H9 (cell line): ENCODE results near the gene RDH5. TPM values are rescaled to one million over a fixed set of nuclear protein-coding genes. Genes with fewer than 3 reads are reported as not detected.

Experiments
- DNase-seq: peaks from one replicate; pipeline ENCODE4 v3.0.0-alpha.2; 2017
- H2AFZ ChIP-seq: one replicate; pipeline ENCODE4 v1.6.1; 2013; ENCODE audit warnings: mild to moderate bottlenecking, low read length, control low read depth, moderate library complexity
- H2AK5ac ChIP-seq: 2 replicates; pipeline ENCODE4 v1.6.1; 2013; ENCODE audit warnings: low read length, control low read depth, mixed read lengths; ENCODE audit not compliant: insufficient read length
- H2BK120ac ChIP-seq: one replicate; pipeline ENCODE4 v1.6.1; 2013; ENCODE audit warnings: low read depth, mild to moderate bottlenecking, low read length, control low read depth, inconsistent platforms; ENCODE audit not compliant: poor library complexity, severe bottlenecking
- H2BK12ac ChIP-seq: 2 replicates; pipeline ENCODE4 v1.6.1; 2013; ENCODE audit warnings: low read length, control low read depth, mixed read lengths, low read depth; ENCODE audit not compliant: insufficient read length
- H2BK15ac ChIP-seq: 2 replicates; pipeline ENCODE4 v1.6.1; 2013; ENCODE audit warnings: low read depth, low read length, control low read depth
- H2BK20ac ChIP-seq: one replicate; pipeline ENCODE4 v1.6.1; 2013; ENCODE audit warnings: low read depth, mild to moderate bottlenecking, low read length, control low read depth, inconsistent platforms; ENCODE audit not compliant: poor library complexity, severe bottlenecking
- H2BK5ac ChIP-seq: 2 replicates; pipeline ENCODE4 v1.6.1; 2013; ENCODE audit warnings: low read length, control low read depth, mixed read lengths; ENCODE audit not compliant: insufficient read length
- H3K14ac ChIP-seq: 2 replicates; pipeline ENCODE4 v1.6.1; 2013; ENCODE audit warnings: low read length, control low read depth; ENCODE audit not compliant: insufficient read depth
- H3K18ac ChIP-seq: 2 replicates; pipeline ENCODE4 v1.6.1; 2013; ENCODE audit warnings: low read depth, mild to moderate bottlenecking, mixed read lengths, low read length, control low read depth; ENCODE audit not compliant: insufficient read length
- H3K23ac ChIP-seq: 2 replicates; pipeline ENCODE4 v1.6.1; 2013; ENCODE audit warnings: low read length, control low read depth, mixed read lengths, low read depth; ENCODE audit not compliant: insufficient read length
- H3K23me2 ChIP-seq: 2 replicates; pipeline ENCODE4 v1.6.1; 2013; ENCODE audit warnings: low read depth, mild to moderate bottlenecking, mixed read lengths, low read length, control low read depth; ENCODE audit not compliant: insufficient read length, poor library complexity, severe bottlenecking
- H3K27ac ChIP-seq: 2 replicates; pipeline ENCODE4 v1.5.1; 2013; ENCODE audit warnings: low read length, control low read depth, mixed read lengths, low read depth; ENCODE audit not compliant: insufficient read length
- H3K27me3 ChIP-seq: 2 replicates; pipeline ENCODE4 v1.6.1; 2013; ENCODE audit warnings: low read length, control low read depth, inconsistent platforms; ENCODE audit not compliant: insufficient read depth
- H3K4ac ChIP-seq: 2 replicates; pipeline ENCODE4 v1.6.1; 2013; ENCODE audit warnings: low read depth, mild to moderate bottlenecking, control low read depth, inconsistent platforms, low read length, moderate library complexity
- H3K4me1 ChIP-seq: 2 replicates; pipeline ENCODE4 v1.6.1; 2013; ENCODE audit warnings: low read length, control low read depth, inconsistent platforms; ENCODE audit not compliant: insufficient read depth
- H3K4me2 ChIP-seq: 2 replicates; pipeline ENCODE4 v1.6.1; 2013; ENCODE audit warnings: low read length, control low read depth, mixed read lengths; ENCODE audit not compliant: insufficient read length, insufficient read depth
- H3K56ac ChIP-seq: 2 replicates; pipeline ENCODE4 v1.6.1; 2013; ENCODE audit warnings: low read depth, mild to moderate bottlenecking, mixed read lengths, low read length, control low read depth; ENCODE audit not compliant: insufficient read length
- H3K79me1 ChIP-seq: 2 replicates; pipeline ENCODE4 v1.6.1; 2013; ENCODE audit warnings: low read depth, mild to moderate bottlenecking, moderate library complexity, low read length, control low read depth, inconsistent platforms; ENCODE audit not compliant: insufficient read depth, poor library complexity, severe bottlenecking
- H3K79me2 ChIP-seq: 2 replicates; pipeline ENCODE4 v1.6.1; 2013; ENCODE audit warnings: low read length, control low read depth, inconsistent platforms; ENCODE audit not compliant: insufficient read depth
- H3K9ac ChIP-seq: 2 replicates; pipeline ENCODE4 v1.6.1; 2013; ENCODE audit warnings: low read length, control low read depth, mixed read lengths; ENCODE audit not compliant: insufficient read length; ENCODE audit errors: extremely low read depth
- H3K9me3 ChIP-seq: one replicate; pipeline ENCODE4 v1.6.1; 2013; ENCODE audit warnings: low read depth, low read length, inconsistent platforms; ENCODE audit not compliant: control insufficient read depth
- H3T11ph ChIP-seq: one replicate; pipeline ENCODE4 v1.6.1; 2013; ENCODE audit warnings: mild to moderate bottlenecking, low read length, control low read depth, inconsistent platforms
- H4K20me1 ChIP-seq: one replicate; pipeline ENCODE4 v1.6.1; 2013; ENCODE audit not compliant: control insufficient read depth, insufficient read length, insufficient read depth
- H4K5ac ChIP-seq: 2 replicates; pipeline ENCODE4 v1.6.1; 2013; ENCODE audit warnings: low read depth, mild to moderate bottlenecking, mixed read lengths, low read length, control low read depth; ENCODE audit not compliant: insufficient read length
- H4K8ac ChIP-seq: replicated peaks from 2 replicates; pipeline ENCODE4 v1.6.1; 2013; ENCODE audit warnings: low read length, control low read depth, mixed read lengths, low read depth; ENCODE audit not compliant: insufficient read length
- H4K91ac ChIP-seq: 2 replicates; pipeline ENCODE4 v1.6.1; 2013; ENCODE audit warnings: low read depth, mild to moderate bottlenecking, moderate library complexity, mixed read lengths, low read length, control low read depth; ENCODE audit not compliant: insufficient read length
- H3K27ac Mint-ChIP-seq, 3 experiments: 2 replicates in 2 of 3; 3 replicates in 1 of 3; pipeline ENCODE4 v1.8.0; 2020 to 2021; ENCODE audit warnings: mixed read lengths in 3 of 3, mild to moderate bottlenecking in 1 of 3, moderate library complexity in 1 of 3
- H3K27me3 Mint-ChIP-seq: 2 replicates; pipeline ENCODE4 v1.8.0; 2021; ENCODE audit warnings: low read depth, mild to moderate bottlenecking, moderate library complexity, mixed read lengths
- H3K36me3 Mint-ChIP-seq, 3 experiments: 2 replicates in 2 of 3; 3 replicates in 1 of 3; pipeline ENCODE4 v1.8.0; 2020 to 2021; ENCODE audit warnings: low read depth in 3 of 3, mixed read lengths in 3 of 3; ENCODE audit not compliant: insufficient read depth in 1 of 3
- H3K4me1 Mint-ChIP-seq, 2 experiments: 2 replicates each; pipeline ENCODE4 v1.8.0; 2020; ENCODE audit warnings: mixed read lengths in 2 of 2
- H3K4me3 Mint-ChIP-seq, 2 experiments: 2 replicates in 1 of 2; 3 replicates in 1 of 2; pipeline ENCODE4 v1.8.0; 2020 to 2021; ENCODE audit warnings: mild to moderate bottlenecking in 2 of 2, mixed read lengths in 2 of 2, moderate library complexity in 1 of 2
- H3K9me3 Mint-ChIP-seq, 2 experiments: 2 replicates in 1 of 2; 3 replicates in 1 of 2; pipeline ENCODE4 v1.8.0; 2020; ENCODE audit warnings: mild to moderate bottlenecking in 2 of 2, mixed read lengths in 2 of 2, moderate library complexity in 1 of 2
- CTCF ChIP-seq: fragments of 200-600 bp; sonication (generic); conservative IDR thresholded peaks from 3 replicates; pipeline ENCODE4 v1.8.0; 2021; ENCODE audit warnings: antibody characterized with exemption, mild to moderate bottlenecking
- WGBS: extraction: QIAGEN DNeasy Blood & Tissue Kit; methylation state at CpG from one replicate; pipeline ENCODE4 v1.1.7; 2013; ENCODE audit warnings: missing lambda C conversion rate, low lambda C conversion rate, mixed read lengths; ENCODE audit not compliant: insufficient read length; ENCODE audit errors: extremely low coverage; 5-methylcytosine and 5-hydroxymethylcytosine counted together
- total RNA-seq: library from RNA; stranded (reverse); gene quantifications from 2 replicates; pipeline ENCODE4 v1.2.1, GENCODE V29; 2021

The RDH5 gene
- total RNA-seq, 1 experiment from 2014 or later: 6.6 TPM

GRCh38 chr12:55733021-55733555, 12.9 kb downstream of the RDH5 start:
- H3K4me3 Mint-ChIP-seq: no peak overlapping the region
- no peak overlapping the region for H3K27ac Mint-ChIP-seq

More at GRCh38 chr12:55733021-55733555, 12.9 kb downstream of the RDH5 start:
- peaks cover 2% of the 10 kb centered on the region for H4K20me1 ChIP-seq
- H3K4me1 ChIP-seq: no peaks in the 10 kb centered on the region; the same call in 1 of the 2 replicates
- peaks cover 12% of the 10 kb centered on the region for H3K23me2 ChIP-seq
- H3K56ac ChIP-seq: no peak overlapping the region
- H2BK5ac ChIP-seq: no peak overlapping the region
- no peak overlapping the region for H2AK5ac ChIP-seq
- H3K4me2 ChIP-seq: no peak overlapping the region
- no peaks in the 10 kb centered on the region for H3K9me3 ChIP-seq
- no peak overlapping the region for H2BK120ac ChIP-seq
- H3K18ac ChIP-seq: no peak overlapping the region
- DNase-seq: no peak
- H2BK20ac ChIP-seq: no peak overlapping the region
- H2BK12ac ChIP-seq: no peak overlapping the region
- H3K9ac ChIP-seq: no peak overlapping the region
- Mint-ChIP-seq H3K4me1 (peaks cover 31 to 37% of the 10 kb centered on the region in 2 experiments), H3K9me3 (no peaks in the 10 kb centered on the region; a peak in 1 of 5 replicates), H3K27me3 (no peaks in the 10 kb centered on the region; the same call in 1 of the 2 replicates), H3K36me3 (no peaks in the 10 kb centered on the region; a peak in 1 of 7 replicates)
- H2AFZ ChIP-seq: no peak overlapping the region
- H3K27me3 ChIP-seq: no peaks in the 10 kb centered on the region
- H3K23ac ChIP-seq: no peak overlapping the region
- TF ChIP-seq CTCF: no peak
- H3K79me1 ChIP-seq: no peaks in the 10 kb centered on the region
- H4K8ac ChIP-seq: no peak overlapping the region
- no peak overlapping the region for H4K5ac ChIP-seq
- H3K79me2 ChIP-seq: no peaks in the 10 kb centered on the region; the same call in 1 of the 2 replicates
- no peak overlapping the region for H2BK15ac ChIP-seq
- no peak overlapping the region for H3K4ac ChIP-seq
- WGBS: no CpG with 5 or more reads among the region's 14 CpGs
- no peak overlapping the region for H3K27ac ChIP-seq
- H3K14ac ChIP-seq: no peak overlapping the region
- H3T11ph ChIP-seq: no peak overlapping the region
- H4K91ac ChIP-seq: no peak overlapping the region
